Activated CD8-positive, alpha-beta memory T cell treated with anti-CD3 and anti-CD28 coated beads, Interleukin-2, amount 50 U/mL, for 4 hours (primary cell): ENCODE data around the gene GPX6.
"Not testable (repeated sequence)": the region's sequence is repeated elsewhere in the genome, so short reads cannot be mapped to it uniquely, and the experiment has no call there.

ENCODE experiments used
- DNase-seq: peaks from one replicate; pipeline ENCODE4 v3.0.0-alpha.2; 2020

GPX6 gene

DNA sequence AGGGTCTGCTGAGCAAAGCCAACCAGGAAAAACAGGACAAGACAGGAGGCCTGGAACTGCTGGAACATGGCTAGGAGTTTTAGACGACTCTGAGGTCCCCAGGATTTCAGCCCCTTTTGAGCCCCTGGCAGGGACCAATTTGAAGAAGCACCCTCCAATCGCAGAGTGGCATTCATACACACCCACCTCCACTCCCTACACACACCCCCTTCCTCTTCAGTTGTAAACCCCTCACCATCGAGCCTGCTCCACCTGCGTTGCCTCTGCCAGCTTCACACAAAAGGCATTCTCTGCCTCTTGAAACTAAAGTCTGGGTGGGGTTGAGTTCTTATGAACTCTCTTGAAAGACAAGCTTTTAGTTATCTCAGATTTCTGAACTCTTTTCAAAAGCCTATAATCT is at the start of gene GPX6:
Gene GPX6 (minus strand): TSS at position 118 of the 400 bp plus-strand sequence. CDS start 50 bp downstream, at position 68.
- no peak for DNase-seq

- no peak for DNase-seq
Observed at GRCh38 chr6:28563430-28564095, 48.0 kb upstream of the GPX6 start.

- no peak for DNase-seq
Observed at GRCh38 chr6:28558629-28559028, 43.0 kb upstream of the GPX6 start.

- DNase-seq, result no peak
Observed at GRCh38 chr6:28555136-28555535, 39.5 kb upstream of the GPX6 start.

DNA sequence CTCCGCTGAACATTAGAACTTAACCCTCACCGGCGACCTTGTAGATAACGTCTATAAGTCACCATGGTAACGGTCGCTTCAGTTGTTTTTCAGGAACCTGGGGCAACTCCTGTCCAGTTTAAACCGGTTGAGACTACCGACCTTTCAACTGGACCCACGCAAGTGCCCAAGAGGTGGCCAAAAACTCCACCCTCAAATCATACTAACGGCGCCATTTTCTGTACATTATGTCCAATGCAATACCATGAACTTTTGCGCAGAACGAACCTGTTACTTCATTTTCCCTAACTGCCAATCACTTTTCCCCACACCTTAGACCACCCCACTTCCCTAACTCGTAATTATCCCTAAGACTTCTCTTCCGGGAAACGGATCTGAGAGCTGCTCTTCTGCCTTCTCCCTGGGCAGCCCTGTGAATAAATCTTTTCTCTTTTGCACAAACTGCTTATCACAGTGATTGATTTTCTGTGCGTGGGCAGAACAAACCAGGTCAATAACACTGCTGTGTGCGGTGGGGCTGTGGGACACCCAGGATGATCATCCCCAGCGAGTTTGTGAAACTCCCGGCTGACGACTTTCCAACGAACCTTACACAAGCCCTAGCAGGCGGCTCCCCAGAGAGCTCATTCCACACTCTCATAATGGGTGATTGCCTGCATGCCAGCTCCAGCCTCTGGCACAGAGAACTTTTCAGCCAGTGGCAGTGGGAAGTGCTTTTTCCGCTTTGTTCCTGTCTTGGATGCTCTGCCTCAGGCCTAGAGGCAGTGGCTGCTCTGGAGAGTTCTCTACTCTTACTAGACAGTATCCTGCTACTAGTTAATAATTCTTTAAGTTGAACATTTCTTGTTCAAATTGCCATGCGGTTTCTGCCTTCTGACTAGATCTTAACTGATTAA is 38.6 kb upstream of the GPX6 start:
- no peak for DNase-seq

DNA sequence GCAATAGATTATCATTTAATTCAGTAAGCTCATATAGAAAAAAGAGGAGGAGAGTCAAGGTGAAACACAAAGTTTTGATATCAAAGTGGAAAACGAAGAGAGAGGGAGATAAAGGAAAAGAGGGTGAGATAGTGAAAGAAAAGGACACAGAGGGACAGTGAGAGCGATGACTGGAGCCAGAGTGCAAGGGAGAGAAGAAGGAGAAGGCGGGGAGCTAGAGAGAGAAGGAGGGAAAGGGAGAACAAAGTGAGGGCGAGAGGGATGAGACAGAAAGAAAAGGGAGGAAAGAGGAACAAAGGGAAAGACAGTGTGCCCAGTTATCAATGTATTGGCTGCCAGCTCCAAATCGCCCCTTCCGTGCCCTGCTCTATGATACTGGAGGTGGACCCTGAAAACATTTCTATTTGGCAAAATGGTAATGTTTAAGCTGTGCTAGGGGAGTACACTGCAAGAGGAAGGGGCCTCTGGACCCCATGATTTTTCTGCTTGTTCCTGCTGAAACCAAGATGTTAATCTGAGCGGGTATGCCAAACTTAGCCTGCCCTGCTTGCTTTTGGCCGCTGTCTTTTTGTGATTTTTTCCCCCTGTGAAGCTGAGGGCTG is 37.9 kb upstream of the GPX6 start:
- no peak for DNase-seq

- no peak for DNase-seq
Observed at GRCh38 chr6:28551891-28552666, 36.5 kb upstream of the GPX6 start.

GRCh38 chr6:28547003-28547402 is 31.4 kb upstream of the GPX6 start:
- not testable (repeated sequence) for DNase-seq

DNA sequence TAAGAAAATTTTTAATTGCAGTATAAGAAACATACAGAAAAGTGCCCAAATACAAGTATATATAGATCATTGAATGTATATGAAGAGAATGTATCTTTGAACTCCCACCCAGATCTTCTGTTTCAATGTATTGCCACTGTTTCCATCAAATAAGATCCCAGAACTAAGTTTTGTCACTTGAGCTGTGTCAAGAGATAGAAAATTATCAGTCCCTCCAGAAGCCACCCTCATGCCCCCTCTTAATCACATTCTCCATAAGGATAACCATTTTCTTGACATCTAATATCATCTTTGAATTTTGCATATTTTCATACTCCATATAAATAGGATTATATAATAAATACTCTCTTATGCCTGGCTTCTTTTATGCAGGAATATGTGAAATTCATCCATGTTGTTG is 30.4 kb upstream of the GPX6 start:
- no peak for DNase-seq

- peak; percentile 37 for DNase-seq
Observed at GRCh38 chr6:28543651-28544610, 28.3 kb upstream of the GPX6 start.

DNA sequence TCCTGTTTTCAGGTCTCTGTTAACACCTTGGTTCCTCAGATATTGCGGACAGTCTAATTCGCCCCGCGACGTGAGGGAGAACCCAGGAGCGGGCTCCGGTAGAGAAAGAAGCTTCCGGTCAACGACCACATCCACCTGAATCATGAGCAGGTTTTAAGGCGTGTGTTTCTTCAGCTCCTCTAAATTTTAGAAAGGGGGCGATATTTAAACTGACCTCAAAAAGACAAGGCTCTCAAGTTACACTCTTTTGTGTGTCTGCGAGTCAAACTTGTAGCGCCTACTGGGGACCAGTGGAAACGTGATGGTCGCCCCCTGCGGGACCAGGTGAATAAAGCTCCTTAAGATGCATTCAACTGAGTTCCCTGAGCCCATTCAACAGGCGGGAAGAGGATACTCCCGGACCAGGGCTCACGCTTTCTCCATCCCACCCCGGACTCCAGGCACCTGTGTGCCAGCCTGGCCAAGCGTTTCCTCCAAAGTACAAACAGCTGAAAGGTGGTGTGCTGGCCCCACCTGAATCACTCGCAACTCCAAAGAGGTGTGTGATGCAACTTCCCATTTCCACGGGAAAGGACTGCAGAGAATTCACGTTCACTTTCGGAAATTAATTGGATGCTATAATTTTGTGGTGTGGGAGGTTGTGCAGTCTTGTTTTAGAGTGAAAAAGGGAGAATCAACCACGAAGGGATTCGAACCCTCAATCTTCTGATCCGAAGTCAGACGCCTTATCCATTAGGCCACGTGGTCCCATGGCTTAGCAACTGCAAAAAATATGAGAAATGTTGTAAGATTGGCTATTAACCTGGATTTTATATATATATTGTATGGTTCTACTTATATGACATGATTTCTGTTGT is 27.1 kb upstream of the GPX6 start:
- DNase-seq, result peak; percentile 47

- DNase-seq, result no peak
Observed at GRCh38 chr6:28541996-28542395, 26.4 kb upstream of the GPX6 start.

DNA sequence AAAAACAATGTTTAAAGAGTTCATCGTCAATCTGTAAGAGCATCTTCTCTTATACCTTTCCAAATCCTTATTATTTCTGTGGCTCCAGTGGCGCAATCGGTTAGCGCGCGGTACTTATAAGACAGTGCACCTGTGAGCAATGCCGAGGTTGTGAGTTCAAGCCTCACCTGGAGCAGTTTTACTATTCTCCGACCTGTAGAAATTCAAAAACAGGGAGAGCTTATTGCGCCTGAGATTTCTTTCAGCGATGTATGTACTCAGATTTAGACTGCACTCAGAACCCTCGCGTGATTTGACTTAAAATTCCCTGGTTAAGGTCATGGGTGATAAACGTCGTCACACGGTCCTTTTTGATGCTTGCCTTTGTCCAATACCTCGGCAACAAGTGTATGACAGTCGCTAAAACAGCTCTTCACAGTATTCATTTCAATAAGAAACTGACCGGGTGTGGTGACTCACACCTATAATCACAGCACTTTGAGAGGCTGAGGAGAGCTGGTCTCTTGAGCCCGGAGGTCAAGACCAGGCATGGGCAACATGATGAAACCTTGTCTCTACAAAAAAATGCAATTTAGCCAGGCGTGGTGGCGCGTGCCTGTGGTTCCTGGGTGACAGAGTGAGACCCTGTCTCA is 22.0 kb upstream of the GPX6 start:
- no peak for DNase-seq

GRCh38 chr6:28537065-28537464 is 21.5 kb upstream of the GPX6 start:
- DNase-seq, result no peak

DNA sequence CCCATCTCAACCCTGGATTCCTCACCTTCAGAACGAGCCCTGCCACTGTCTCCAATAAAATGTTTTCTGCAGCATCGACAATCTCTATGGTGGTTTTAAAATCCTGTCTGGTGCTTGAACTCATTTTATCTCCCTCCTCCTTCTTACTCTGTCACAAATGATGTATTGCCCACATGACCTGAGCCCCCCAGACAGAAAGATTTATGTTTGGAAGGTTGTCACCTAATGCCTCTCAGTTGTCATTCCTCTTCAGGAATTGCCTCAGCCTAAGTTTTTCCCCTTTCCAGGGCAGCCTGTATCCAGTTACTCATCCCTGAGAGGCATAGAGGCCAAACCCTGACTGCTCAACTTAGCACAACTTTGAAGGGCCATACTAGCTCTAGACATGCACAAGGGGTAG is 19.3 kb upstream of the GPX6 start:
- no peak for DNase-seq

DNA sequence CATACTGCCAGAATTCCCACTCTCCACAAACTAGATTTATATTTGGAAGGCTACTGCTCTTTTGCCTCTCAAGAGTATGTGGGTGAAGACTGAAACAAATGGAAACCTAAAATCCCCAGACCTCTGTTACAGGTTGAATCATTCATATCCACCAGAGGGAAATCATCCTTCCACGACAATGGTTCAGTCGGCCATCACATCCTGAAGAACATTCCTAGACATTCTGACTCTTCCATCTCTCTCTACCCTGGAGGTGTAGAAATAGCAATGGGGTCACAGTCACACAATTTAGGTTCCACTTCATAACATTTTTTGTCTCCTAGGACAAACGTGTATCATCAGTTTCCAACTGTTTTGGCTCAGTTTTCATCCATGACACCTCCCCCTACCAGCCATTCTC is 18.7 kb upstream of the GPX6 start:
- no peak for DNase-seq

DNA sequence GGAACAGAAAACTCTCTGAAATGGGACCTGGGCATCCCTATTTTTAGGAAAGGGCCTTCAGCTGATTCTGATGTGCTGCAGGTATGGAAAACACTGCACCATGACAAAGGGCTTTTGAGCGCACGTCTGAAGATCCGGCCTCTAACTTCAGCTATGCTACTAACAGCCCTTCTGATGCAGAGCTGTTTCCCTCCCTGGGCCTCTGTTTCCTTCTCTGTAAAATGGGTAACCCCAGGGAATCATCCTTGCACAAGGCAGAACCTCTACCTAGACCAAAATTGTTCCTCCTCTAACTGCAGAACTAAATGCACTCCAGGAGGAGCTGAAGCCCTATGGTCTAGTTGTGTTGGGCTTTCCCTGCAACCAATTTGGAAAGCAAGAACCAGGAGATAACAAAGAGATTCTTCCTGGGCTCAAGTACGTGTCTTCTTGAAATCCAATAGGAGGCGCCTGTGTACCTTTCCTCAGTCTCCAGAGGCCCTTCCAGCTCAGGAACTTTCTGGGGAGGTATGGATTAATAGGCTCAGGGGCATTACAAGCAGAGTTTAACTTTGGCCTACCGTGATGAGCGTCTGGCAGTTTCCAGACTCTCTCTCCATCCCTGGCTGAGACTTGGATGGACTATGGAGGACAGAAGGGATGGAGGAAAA is 16.0 kb upstream of the GPX6 start:
- no peak for DNase-seq

GRCh38 chr6:28530777-28531176 is 15.2 kb upstream of the GPX6 start:
- DNase-seq, result no peak

DNA sequence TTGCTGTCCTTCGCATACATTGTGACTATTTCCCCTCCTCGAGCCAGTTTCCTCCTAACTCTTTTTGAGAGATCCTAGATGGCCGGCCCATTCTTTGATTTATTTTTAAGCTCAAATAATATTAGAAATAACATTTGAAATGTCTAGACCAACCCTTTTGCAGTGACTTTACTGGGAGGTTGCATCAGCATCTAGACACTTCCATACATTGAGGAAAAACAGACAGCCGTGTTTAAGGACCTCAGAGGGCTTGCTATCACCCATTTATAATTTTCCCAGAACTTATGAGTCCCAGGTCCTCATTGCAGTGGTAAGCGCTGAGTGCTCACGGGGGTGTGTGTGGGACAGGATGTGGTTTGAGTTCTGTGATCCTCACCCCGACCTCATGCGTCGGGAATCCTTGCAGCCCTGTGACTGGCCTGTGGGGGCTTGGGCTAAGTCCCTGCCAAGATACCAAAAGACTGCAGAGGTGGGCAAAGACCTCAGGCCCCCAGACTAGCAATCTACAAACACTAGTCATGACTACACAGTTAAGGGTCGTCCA is 10.0 kb upstream of the GPX6 start, which contains the start of gene GPX5:
Gene GPX5 (plus strand): TSS at position 386 of the 544 bp plus-strand sequence. CDS start 133 bp downstream, at position 519.
- no peak for DNase-seq
